ENCODE results near the gene NFE2L2. TPM values are rescaled to one million over a fixed set of nuclear protein-coding genes. Genes with fewer than 3 reads are reported as not detected.
"Not testable (repeated sequence)": the region's sequence is repeated elsewhere in the genome, so short reads cannot be mapped to it uniquely, and the experiment has no call there.

The NFE2L2 gene
- total and polyA plus RNA-seq, 4 donors = 83.4 to 131 (median 102) TPM

- no peak for ATAC-seq (ENCODE audit: low FRiP score)
- Histone ChIP-seq H3K4me1 (ENCODE audit: control insufficient read depth in 1 of 2, insufficient read depth in 2 of 2, low read length in 2 of 2) (peaks cover 9 to 33% of the 10 kb centered on the region in 2 donors), H3K36me3 (ENCODE audit: control insufficient read depth in 1 of 2, insufficient read depth in 2 of 2, low read length in 1 of 2) (peaks cover 0 to 2% of the 10 kb centered on the region in 2 donors), H3K4me3 (ENCODE audit: low read length in 2 of 2) (no peak overlapping the region), H3K27ac (ENCODE audit: low read depth in 1 of 2, low read length in 2 of 2) (no peak overlapping the region), H3K9me3 (ENCODE audit: control insufficient read depth, low read length) (no peaks in the 10 kb centered on the region), H3K27me3 (ENCODE audit: control insufficient read depth in 1 of 2, insufficient read depth in 2 of 2, low read length in 1 of 2) (no peaks in the 10 kb centered on the region)
- no peak for DNase-seq
- 54 to 55% methylated on average over 6 of the region's 6 CpGs for WGBS, 2 donors
- intact Hi-C loops (cut with DNase I) = no loop called here
Measured at GRCh38 chr2:177247693-177248262, 16.7 kb downstream of the NFE2L2 start.

- H3K36me3 ChIP-seq (ENCODE audit: control insufficient read depth in 1 of 2, insufficient read depth in 2 of 2, low read length in 1 of 2); DNase-seq; H3K9me3 ChIP-seq (ENCODE audit: control insufficient read depth, low read length); intact Hi-C loops (cut with DNase I); H3K27ac ChIP-seq (ENCODE audit: low read depth in 1 of 2, low read length in 2 of 2); H3K27me3 ChIP-seq (ENCODE audit: control insufficient read depth in 1 of 2, insufficient read depth in 2 of 2, low read length in 1 of 2); H3K4me3 ChIP-seq (ENCODE audit: low read length in 2 of 2); ATAC-seq (ENCODE audit: low FRiP score): not testable (repeated sequence)
- WGBS, 2 donors = 59 to 71% methylated on average over 2 of the region's 2 CpGs
- peaks cover 9 to 33% of the 10 kb centered on the region in 2 donors for H3K4me1 ChIP-seq (ENCODE audit: control insufficient read depth in 1 of 2, insufficient read depth in 2 of 2, low read length in 2 of 2)
Measured at GRCh38 chr2:177246523-177247030, 17.9 kb downstream of the NFE2L2 start.

GRCh38 chr2:177246000-177246399 is 18.5 kb downstream of the NFE2L2 start:
- Histone ChIP-seq H3K4me3 (ENCODE audit: low read length in 2 of 2) (no peak overlapping the region), H3K27ac (ENCODE audit: low read depth in 1 of 2, low read length in 2 of 2) (peak overlapping the region in 1 of 2 donors; percentile 94), H3K36me3 (ENCODE audit: control insufficient read depth in 1 of 2, insufficient read depth in 2 of 2, low read length in 1 of 2) (peaks cover 0 to 2% of the 10 kb centered on the region in 2 donors), H3K9me3 (ENCODE audit: control insufficient read depth, low read length) (no peaks in the 10 kb centered on the region), H3K27me3 (ENCODE audit: control insufficient read depth in 1 of 2, insufficient read depth in 2 of 2, low read length in 1 of 2) (no peaks in the 10 kb centered on the region), H3K4me1 (ENCODE audit: control insufficient read depth in 1 of 2, insufficient read depth in 2 of 2, low read length in 2 of 2) (peaks cover 4 to 29% of the 10 kb centered on the region in 2 donors)
- 9 to 11% methylated on average over 3 of the region's 3 CpGs for WGBS, 2 donors
- ATAC-seq (ENCODE audit: low FRiP score) (no peak), DNase-seq (no peak)
- intact Hi-C loops (cut with DNase I) = no loop called here

- Histone ChIP-seq H3K4me3 (ENCODE audit: low read length in 2 of 2) (no peak overlapping the region), H3K9me3 (ENCODE audit: control insufficient read depth, low read length) (no peaks in the 10 kb centered on the region), H3K27ac (ENCODE audit: low read depth in 1 of 2, low read length in 2 of 2) (peak overlapping the region; percentile 8 to 60), H3K36me3 (ENCODE audit: control insufficient read depth in 1 of 2, insufficient read depth in 2 of 2, low read length in 1 of 2) (peaks cover 0 to 2% of the 10 kb centered on the region in 2 donors), H3K4me1 (ENCODE audit: control insufficient read depth in 1 of 2, insufficient read depth in 2 of 2, low read length in 2 of 2) (peaks cover 8 to 22% of the 10 kb centered on the region in 2 donors), H3K27me3 (ENCODE audit: control insufficient read depth in 1 of 2, insufficient read depth in 2 of 2, low read length in 1 of 2) (no peaks in the 10 kb centered on the region)
- peak; percentile 44 for ATAC-seq (ENCODE audit: low FRiP score)
- intact Hi-C loops (cut with DNase I) = no loop called here
- WGBS, 2 donors = 1 to 5% methylated on average over 4 of the region's 4 CpGs
- no peak for DNase-seq
Measured at GRCh38 chr2:177245010-177245422, 19.5 kb downstream of the NFE2L2 start.

- Histone ChIP-seq H3K27me3 (ENCODE audit: control insufficient read depth in 1 of 2, insufficient read depth in 2 of 2, low read length in 1 of 2) (no peaks in the 10 kb centered on the region), H3K9me3 (ENCODE audit: control insufficient read depth, low read length) (no peaks in the 10 kb centered on the region), H3K4me1 (ENCODE audit: control insufficient read depth in 1 of 2, insufficient read depth in 2 of 2, low read length in 2 of 2) (peaks cover 9 to 19% of the 10 kb centered on the region in 2 donors), H3K36me3 (ENCODE audit: control insufficient read depth in 1 of 2, insufficient read depth in 2 of 2, low read length in 1 of 2) (peaks cover 0 to 2% of the 10 kb centered on the region in 2 donors), H3K27ac (ENCODE audit: low read depth in 1 of 2, low read length in 2 of 2) (peak overlapping the region in 1 of 2 donors; percentile 94), H3K4me3 (ENCODE audit: low read length in 2 of 2) (no peak overlapping the region)
- DNase-seq (no peak), ATAC-seq (ENCODE audit: low FRiP score) (no peak)
- intact Hi-C loops (cut with DNase I) = no loop called here
- 97 to 98% methylated on average over 6 of the region's 6 CpGs for WGBS, 2 donors
Measured at GRCh38 chr2:177244244-177244771, 20.2 kb downstream of the NFE2L2 start.

GRCh38 chr2:177243476-177243875 is 21.1 kb downstream of the NFE2L2 start:
- Histone ChIP-seq H3K4me3 (ENCODE audit: low read length in 2 of 2) (no peak overlapping the region), H3K9me3 (ENCODE audit: control insufficient read depth, low read length) (no peaks in the 10 kb centered on the region), H3K27me3 (ENCODE audit: control insufficient read depth in 1 of 2, insufficient read depth in 2 of 2, low read length in 1 of 2) (no peaks in the 10 kb centered on the region), H3K4me1 (ENCODE audit: control insufficient read depth in 1 of 2, insufficient read depth in 2 of 2, low read length in 2 of 2) (peaks cover 9 to 22% of the 10 kb centered on the region in 2 donors), H3K27ac (ENCODE audit: low read depth in 1 of 2, low read length in 2 of 2) (peak overlapping the region; percentile 96 to 97), H3K36me3 (ENCODE audit: control insufficient read depth in 1 of 2, insufficient read depth in 2 of 2, low read length in 1 of 2) (peaks cover 0 to 2% of the 10 kb centered on the region in 2 donors)
- intact Hi-C loops (cut with DNase I) = no loop called here
- no peak for DNase-seq
- no peak for ATAC-seq (ENCODE audit: low FRiP score)

GRCh38 chr2:177243073-177243472 is 21.5 kb downstream of the NFE2L2 start:
- Histone ChIP-seq H3K27me3 (ENCODE audit: control insufficient read depth in 1 of 2, insufficient read depth in 2 of 2, low read length in 1 of 2) (no peaks in the 10 kb centered on the region), H3K4me3 (ENCODE audit: low read length in 2 of 2) (no peak overlapping the region), H3K27ac (ENCODE audit: low read depth in 1 of 2, low read length in 2 of 2) (peak overlapping the region; percentile 96 to 97), H3K36me3 (ENCODE audit: control insufficient read depth in 1 of 2, insufficient read depth in 2 of 2, low read length in 1 of 2) (peaks cover 0 to 2% of the 10 kb centered on the region in 2 donors), H3K4me1 (ENCODE audit: control insufficient read depth in 1 of 2, insufficient read depth in 2 of 2, low read length in 2 of 2) (peaks cover 9 to 23% of the 10 kb centered on the region in 2 donors), H3K9me3 (ENCODE audit: control insufficient read depth, low read length) (no peaks in the 10 kb centered on the region)
- ATAC-seq (ENCODE audit: low FRiP score) (no peak), DNase-seq (no peak)
- intact Hi-C loops (cut with DNase I) = no loop called here
- 91 to 92% methylated on average over 3 of the region's 3 CpGs for WGBS, 2 donors

- intact Hi-C loops (cut with DNase I) = no loop called here
- 3% methylated on average over 5 of the region's 5 CpGs for WGBS, 2 donors
Measured at GRCh38 chr2:177242121-177242987, 22.2 kb downstream of the NFE2L2 start.

More at GRCh38 chr2:177242121-177242987, 22.2 kb downstream of the NFE2L2 start:
- peaks cover 11 to 26% of the 10 kb centered on the region in 2 donors for H3K4me1 ChIP-seq (ENCODE audit: control insufficient read depth in 1 of 2, insufficient read depth in 2 of 2, low read length in 2 of 2)
- ATAC-seq (ENCODE audit: low FRiP score) = peak; percentile 90
- H3K27ac ChIP-seq (ENCODE audit: low read depth in 1 of 2, low read length in 2 of 2) = peak overlapping the region in 1 of 2 donors; percentile 97
- no peaks in the 10 kb centered on the region for H3K9me3 ChIP-seq (ENCODE audit: control insufficient read depth, low read length)
- no peaks in the 10 kb centered on the region for H3K27me3 ChIP-seq (ENCODE audit: control insufficient read depth in 1 of 2, insufficient read depth in 2 of 2, low read length in 1 of 2)
- peak overlapping the region; percentile 10 to 34 for H3K4me3 ChIP-seq (ENCODE audit: low read length in 2 of 2)
- H3K36me3 ChIP-seq (ENCODE audit: control insufficient read depth in 1 of 2, insufficient read depth in 2 of 2, low read length in 1 of 2) = peaks cover 0 to 2% of the 10 kb centered on the region in 2 donors
- DNase-seq = no peak

Measured in aorta (tissue), 5 donors.